Measurements from ENCODE around the gene TRPM2. TPM values are rescaled to one million over a fixed set of nuclear protein-coding genes. Genes with fewer than 3 reads are reported as not detected.

TRPM2 gene
- total RNA-seq, 4 donors from 2014 or later = 3.9 to 9.3 (median 6.6) TPM

DNA sequence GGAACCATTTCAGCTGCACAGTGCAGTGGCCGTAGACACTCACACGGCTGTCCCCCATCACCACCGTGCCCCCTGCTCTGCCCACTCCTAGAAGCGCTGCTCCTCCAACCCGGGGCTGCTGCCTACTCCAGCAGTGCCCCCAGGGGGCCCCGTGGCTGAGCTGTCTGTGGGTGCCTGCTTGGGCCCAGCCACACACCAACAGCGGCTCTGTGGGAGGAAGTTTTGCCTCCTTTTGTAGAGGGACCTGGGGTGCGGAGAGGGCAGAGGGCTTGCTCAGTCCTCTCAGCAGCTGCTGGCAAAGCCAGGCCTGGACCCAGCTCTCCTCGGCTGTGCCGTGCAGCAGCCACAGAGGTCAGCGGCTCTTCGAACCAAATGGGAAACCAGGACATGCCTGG, 90.5 kb downstream of the TRPM2 start:
- no peak for ATAC-seq (ENCODE audit: low FRiP score)
- TF ChIP-seq, protein P1, sequence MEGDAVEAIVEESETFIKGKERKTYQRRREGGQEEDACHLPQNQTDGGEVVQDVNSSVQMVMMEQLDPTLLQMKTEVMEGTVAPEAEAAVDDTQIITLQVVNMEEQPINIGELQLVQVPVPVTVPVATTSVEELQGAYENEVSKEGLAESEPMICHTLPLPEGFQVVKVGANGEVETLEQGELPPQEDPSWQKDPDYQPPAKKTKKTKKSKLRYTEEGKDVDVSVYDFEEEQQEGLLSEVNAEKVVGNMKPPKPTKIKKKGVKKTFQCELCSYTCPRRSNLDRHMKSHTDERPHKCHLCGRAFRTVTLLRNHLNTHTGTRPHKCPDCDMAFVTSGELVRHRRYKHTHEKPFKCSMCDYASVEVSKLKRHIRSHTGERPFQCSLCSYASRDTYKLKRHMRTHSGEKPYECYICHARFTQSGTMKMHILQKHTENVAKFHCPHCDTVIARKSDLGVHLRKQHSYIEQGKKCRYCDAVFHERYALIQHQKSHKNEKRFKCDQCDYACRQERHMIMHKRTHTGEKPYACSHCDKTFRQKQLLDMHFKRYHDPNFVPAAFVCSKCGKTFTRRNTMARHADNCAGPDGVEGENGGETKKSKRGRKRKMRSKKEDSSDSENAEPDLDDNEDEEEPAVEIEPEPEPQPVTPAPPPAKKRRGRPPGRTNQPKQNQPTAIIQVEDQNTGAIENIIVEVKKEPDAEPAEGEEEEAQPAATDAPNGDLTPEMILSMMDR (IDR thresholded peaks at IDR 0.05) = no peak
- DNase-seq (ENCODE audit: low spot score) = no peak

DNA sequence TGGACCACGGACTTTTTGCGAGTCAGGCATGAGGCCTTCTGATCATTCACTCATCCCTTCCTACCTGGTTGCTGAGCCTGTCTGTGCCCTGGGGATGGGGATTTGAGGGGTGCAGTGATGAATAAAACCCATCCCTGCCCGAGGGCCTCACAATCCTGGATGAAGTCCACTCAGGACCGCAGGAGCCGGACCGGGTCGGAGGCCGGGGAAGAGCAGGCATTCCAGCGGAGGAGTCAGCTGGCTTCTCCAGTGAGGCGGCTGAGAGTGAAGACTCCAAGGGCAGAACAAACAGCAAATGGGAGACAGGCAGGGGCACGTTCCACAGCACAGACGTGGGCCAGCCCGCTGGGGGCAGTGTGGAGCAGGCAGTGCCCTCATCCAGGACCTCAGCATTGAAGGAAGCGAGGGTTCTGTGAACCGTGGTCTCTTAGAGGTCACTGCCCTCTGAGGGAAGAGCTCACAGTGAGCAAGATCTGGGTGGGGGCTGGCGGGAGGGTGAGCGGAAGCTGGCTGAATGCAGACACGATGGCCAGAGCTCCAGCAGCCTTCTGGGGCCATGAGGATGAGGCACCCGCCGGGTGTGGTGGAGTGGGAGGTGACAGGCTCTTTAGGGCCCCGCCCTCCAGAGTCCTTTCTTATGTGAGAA, 91.0 kb downstream of the TRPM2 start:
- DNase-seq (ENCODE audit: low spot score) (no peak), ATAC-seq (ENCODE audit: low FRiP score) (no peak)
- TF ChIP-seq, protein P1 (IDR thresholded peaks at IDR 0.05) = no peak

DNA sequence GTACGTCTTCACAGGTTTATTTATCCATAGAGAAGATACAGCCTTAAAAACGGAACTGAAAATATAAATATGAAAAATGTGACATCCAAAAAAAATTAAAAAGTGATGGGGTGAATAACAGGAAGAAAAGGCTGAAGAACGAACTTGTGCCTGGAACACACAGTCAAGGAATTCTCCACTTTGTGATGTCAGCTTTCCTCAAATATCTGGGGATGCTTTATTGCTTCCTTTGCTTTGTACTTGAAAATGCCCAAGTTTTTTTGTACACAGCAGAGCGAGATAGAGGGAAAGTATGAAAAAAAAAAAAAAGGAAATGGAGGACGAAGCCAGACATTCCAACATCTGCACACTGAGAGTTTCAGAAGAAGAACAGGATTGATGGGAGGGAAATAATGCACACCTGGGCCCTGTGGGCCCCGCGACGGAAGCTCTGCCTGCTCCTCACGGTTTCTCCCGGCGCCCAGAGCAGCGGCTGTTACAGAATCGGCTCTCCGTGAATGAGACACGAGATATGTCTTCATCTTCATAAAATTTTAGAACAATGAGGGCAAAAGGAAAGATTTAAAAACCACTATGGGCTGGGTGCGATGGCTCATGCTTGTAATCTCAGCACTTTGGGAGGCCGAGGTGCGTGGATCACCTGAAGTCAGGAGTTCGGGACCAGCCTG, 91.9 kb downstream of the TRPM2 start:
- TF ChIP-seq, protein P1 (IDR thresholded peaks at IDR 0.05) = no peak
- DNase-seq (ENCODE audit: low spot score) (no peak), ATAC-seq (ENCODE audit: low FRiP score) (no peak)

DNA sequence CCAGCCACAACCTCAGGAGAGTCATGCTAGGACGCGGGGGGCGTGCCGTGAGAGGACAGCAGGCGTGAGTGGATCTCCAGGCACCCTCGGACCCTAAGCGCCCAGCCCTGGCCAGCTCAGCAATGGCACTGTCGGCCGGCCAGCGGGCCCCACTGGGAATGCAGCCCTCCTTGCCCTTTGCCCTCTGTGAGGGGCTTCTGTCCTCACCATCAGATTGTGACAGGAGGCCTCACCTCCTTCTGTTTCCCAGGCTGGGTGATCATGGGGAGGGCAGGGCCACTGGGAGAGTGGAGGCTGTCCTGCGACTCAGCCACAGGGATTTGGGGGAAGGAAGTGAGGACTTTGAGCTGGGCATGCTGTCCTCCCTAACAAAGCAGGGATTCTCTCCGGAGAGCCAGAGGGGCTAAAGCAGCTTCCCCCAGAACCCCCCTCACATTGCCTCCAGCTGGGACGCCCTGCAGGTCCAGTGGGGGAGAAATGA, 95.3 kb downstream of the TRPM2 start:
- TF ChIP-seq, protein P1 (IDR thresholded peaks at IDR 0.05) = no peak
- ATAC-seq (ENCODE audit: low FRiP score) (no peak), DNase-seq (ENCODE audit: low spot score) (no peak)

DNA sequence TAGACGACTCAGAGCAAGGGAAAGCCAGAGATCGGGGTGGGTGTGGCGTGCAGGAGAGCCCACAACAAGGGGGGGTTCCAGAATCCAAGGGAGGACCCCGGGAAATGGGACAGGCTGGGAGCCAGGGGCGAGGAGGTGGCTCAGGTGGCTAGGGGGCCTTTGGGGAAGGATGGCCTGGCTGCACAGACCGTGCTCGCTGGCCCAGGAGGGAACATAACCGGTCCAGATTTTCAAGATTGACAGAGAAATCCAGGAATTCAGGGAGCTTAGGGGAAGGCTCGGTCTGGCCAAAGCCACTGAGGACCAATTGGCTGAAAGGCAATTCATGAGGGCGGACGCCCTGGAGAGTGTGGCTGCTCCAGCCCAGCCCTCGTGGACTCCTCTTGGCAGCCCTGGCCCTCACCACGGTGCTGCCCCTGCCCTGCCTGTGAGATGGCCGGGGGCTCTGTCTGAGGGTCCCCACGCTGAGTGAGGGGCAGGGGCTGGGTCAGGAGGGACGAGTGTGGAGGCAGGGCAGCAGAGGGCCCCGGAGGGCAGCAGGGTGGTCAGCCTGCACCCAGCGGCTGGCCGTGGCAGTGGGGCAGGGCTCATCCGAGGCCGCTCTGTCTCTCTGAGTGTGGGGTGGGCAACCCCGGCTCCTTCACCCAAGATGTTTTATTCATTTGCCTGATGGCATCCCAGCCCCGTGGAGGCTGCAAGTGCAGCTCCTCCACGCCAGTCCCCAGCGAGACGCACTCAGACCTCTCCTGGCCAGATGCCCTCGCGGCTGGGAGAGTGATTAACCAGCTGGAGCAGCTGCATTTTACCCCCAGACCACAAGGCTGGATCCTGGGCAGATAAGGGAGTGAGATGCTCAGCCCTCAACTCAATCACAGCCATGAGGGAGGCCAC, 96.3 kb downstream of the TRPM2 start:
- ATAC-seq (ENCODE audit: low FRiP score) (no peak), DNase-seq (ENCODE audit: low spot score) (no peak)
- TF ChIP-seq, protein P1 (IDR thresholded peaks at IDR 0.05) = no peak

DNA sequence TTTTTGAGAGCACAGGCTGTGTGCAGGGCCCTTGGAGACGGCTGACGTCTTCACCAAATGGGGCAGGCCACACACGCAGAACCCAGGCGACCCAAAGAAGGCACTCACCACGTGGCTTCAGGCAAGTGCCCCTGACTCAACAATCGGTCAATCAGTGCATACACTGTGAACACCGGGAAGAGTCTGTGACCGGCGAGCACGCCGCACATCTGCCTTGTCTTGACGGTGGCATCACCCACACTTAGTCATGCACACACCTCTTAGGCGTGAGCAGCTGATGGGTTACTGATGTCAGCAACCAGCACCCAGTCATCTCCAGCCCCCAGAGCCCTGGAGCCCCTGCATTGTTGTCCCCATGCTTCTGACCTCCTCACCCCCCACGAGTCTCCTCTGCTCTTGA, 97.0 kb downstream of the TRPM2 start:
- TF ChIP-seq, protein P1 (IDR thresholded peaks at IDR 0.05) = no peak
- ATAC-seq (ENCODE audit: low FRiP score) (no peak), DNase-seq (ENCODE audit: low spot score) (no peak)
